Measurements from ENCODE around the gene SNN. TPM values are rescaled to one million over a fixed set of nuclear protein-coding genes. Genes with fewer than 3 reads are reported as not detected.

SNN gene
- total RNA-seq, 1 experiment from 2014 or later, result 20.7 TPM

GRCh38 chr16:11635113-11635652 is 33.1 kb upstream of the SNN start:
- no peak for DNase-seq (ENCODE audit: low spot score)

- no peak for DNase-seq (ENCODE audit: low spot score)
These were observed 32.5 kb upstream of the SNN start for GRCh38 chr16:11635679-11636171.

- DNase-seq (ENCODE audit: low spot score), result no peak
These were observed 32.0 kb upstream of the SNN start for GRCh38 chr16:11636172-11636721.

- DNase-seq (ENCODE audit: low spot score), result no peak
These were observed 30.9 kb upstream of the SNN start for GRCh38 chr16:11637320-11637719.

GRCh38 chr16:11638140-11638539 is 30.1 kb upstream of the SNN start:
- no peak for DNase-seq (ENCODE audit: low spot score)

GRCh38 chr16:11639008-11639562 is 29.2 kb upstream of the SNN start:
- no peak for DNase-seq (ENCODE audit: low spot score)

GRCh38 chr16:11639925-11640899 is 28.0 kb upstream of the SNN start:
- DNase-seq (ENCODE audit: low spot score), result peak; percentile 90

GRCh38 chr16:11640987-11641817 is 27.1 kb upstream of the SNN start:
- peak; percentile 76 for DNase-seq (ENCODE audit: low spot score)

- no peak for DNase-seq (ENCODE audit: low spot score)
These were observed 25.5 kb upstream of the SNN start for GRCh38 chr16:11642765-11643116.

- no peak for DNase-seq (ENCODE audit: low spot score)
These were observed 19.0 kb upstream of the SNN start for GRCh38 chr16:11649276-11649675.

- no peak for DNase-seq (ENCODE audit: low spot score)
These were observed 17.3 kb upstream of the SNN start for GRCh38 chr16:11650641-11651591.

- DNase-seq (ENCODE audit: low spot score), result no peak
These were observed 16.5 kb upstream of the SNN start for GRCh38 chr16:11651796-11652195.

GRCh38 chr16:11655655-11656054 is 12.6 kb upstream of the SNN start:
- DNase-seq (ENCODE audit: low spot score), result no peak

GRCh38 chr16:11657556-11657955 is 10.7 kb upstream of the SNN start:
- DNase-seq (ENCODE audit: low spot score), result no peak

GRCh38 chr16:11658896-11659708 is 9.2 kb upstream of the SNN start:
- no peak for DNase-seq (ENCODE audit: low spot score)

GRCh38 chr16:11660565-11660964 is 7.7 kb upstream of the SNN start:
- DNase-seq (ENCODE audit: low spot score), result no peak

GRCh38 chr16:11662582-11662981 is 5.7 kb upstream of the SNN start:
- DNase-seq (ENCODE audit: low spot score), result no peak

- DNase-seq (ENCODE audit: low spot score), result no peak
These were observed 3.2 kb upstream of the SNN start for GRCh38 chr16:11665071-11665491.
